HCT116 (cell line): Measurements from ENCODE around the gene PTGDS. TPM values are rescaled to one million over a fixed set of nuclear protein-coding genes. Genes with fewer than 3 reads are reported as not detected.

Experiments
- ATAC-seq: fragments of 200-7000 bp; cut with Tn5 transposase; 2 replicates; pipeline ENCODE4 v1.9.1; 2020; ENCODE audit warnings: mild to moderate bottlenecking, moderate library complexity
- BruUV-seq: library from RNA; stranded (reverse); fragments of 400-500 nt; replicated peaks from 2 replicates; lab custom pipeline; 2021; lab: Mats Ljungman, UMichigan
- CTCF ChIA-PET: fragments of 300-600 bp; sonication (Branson Sonifier 250); formaldehyde crosslinking; loops from one replicate; lab custom pipeline; 2021; ENCODE audit warnings: antibody characterized with exemption; lab: Charles Lee
- POLR2A ChIA-PET: fragments of 300-600, 350-600 bp; sonication (Branson Sonifier 250); formaldehyde crosslinking; loops from one replicate; lab custom pipeline; 2021; ENCODE audit warnings: antibody characterized with exemption; lab: Charles Lee
- RAD21 ChIA-PET, 2 experiments: fragments of 300-600 bp; sonication (Branson Sonifier 250); formaldehyde crosslinking; loops; one replicate each; lab custom pipeline; 2023; ENCODE audit warnings: low total read pairs in 2 of 2; ENCODE audit not compliant: uncharacterized antibody in 2 of 2, unreplicated experiment in 2 of 2, low non-redundant PET in 1 of 2; lab: Charles Lee
- DNase-seq: peaks from one replicate; pipeline ENCODE4 v3.0.0-alpha.2; 2010; ENCODE audit warnings: low read depth, low spot score
- H2AFZ ChIP-seq: fragments of 200-600 bp; shearing (Covaris generic), sonication (generic); 2 replicates; pipeline ENCODE4 v1.6.1; 2017; ENCODE audit warnings: low read depth, mixed run types, mixed read lengths, antibody characterized with exemption, low read length; ENCODE audit not compliant: poor library complexity, severe bottlenecking
- H3K27ac ChIP-seq: 2 replicates; pipeline ENCODE4 v1.5.1; 2012; ENCODE audit warnings: low read depth, low read length
- H3K27me3 ChIP-seq: fragments of 200-600 bp; sonication (generic); 2 replicates; pipeline ENCODE4 v1.6.1; 2016; ENCODE audit warnings: mixed run types, low read length, mixed read lengths; ENCODE audit not compliant: insufficient read depth
- H3K36me3 ChIP-seq, 2 experiments: fragments of 200-500 bp in 1 of 2; fragments of 200-600 bp in 1 of 2; sonication (Bioruptor generic) in 1 of 2; sonication (generic) in 1 of 2; 2 replicates each; pipeline versions ENCODE4 v1.5.1 to v1.6.1; 2014 to 2016; ENCODE audit warnings: low read length in 2 of 2, inconsistent platforms in 1 of 2, mixed read lengths in 1 of 2, mixed run types in 1 of 2; ENCODE audit not compliant: insufficient read depth in 2 of 2, control insufficient read depth in 1 of 2
- H3K4me1 ChIP-seq, 2 experiments: fragments of 200-600 bp in 1 of 2; sonication (generic) in 1 of 2; 2 replicates each; pipeline versions ENCODE4 v1.5.1 to v1.6.1; 2012 to 2017; ENCODE audit warnings: low read length in 2 of 2, inconsistent platforms in 1 of 2, mild to moderate bottlenecking in 1 of 2, mixed read lengths in 1 of 2, mixed run types in 1 of 2, moderate library complexity in 1 of 2; ENCODE audit not compliant: insufficient read depth in 2 of 2, control insufficient read depth in 1 of 2
- H3K4me2 ChIP-seq: fragments of 200-600 bp; sonication (generic); 2 replicates; pipeline ENCODE4 v1.6.1; 2017; ENCODE audit warnings: mixed run types, low read length, mixed read lengths
- H3K4me3 ChIP-seq, 2 experiments: fragments of 200-600 bp in 1 of 2; sonication (generic) in 1 of 2; replicated peaks in 1 of 2; 2 replicates each; pipeline ENCODE4 v1.5.1; 2011 to 2016; ENCODE audit warnings: low read length in 2 of 2, control low read depth in 1 of 2, low read depth in 1 of 2, mild to moderate bottlenecking in 1 of 2, mixed read lengths in 1 of 2, mixed run types in 1 of 2
- H3K79me2 ChIP-seq: fragments of 200-600 bp; sonication (generic); 2 replicates; pipeline ENCODE4 v1.6.1; 2017; ENCODE audit warnings: mild to moderate bottlenecking, mixed run types, low read length, moderate library complexity, mixed read lengths; ENCODE audit not compliant: insufficient read depth
- H3K9ac ChIP-seq: fragments of 200-600 bp; sonication (generic); 2 replicates; pipeline ENCODE4 v1.6.1; 2016; ENCODE audit warnings: low read length, mixed read lengths
- H3K9me2 ChIP-seq: fragments of 200-600 bp; sonication (generic), shearing (Covaris generic); 2 replicates; pipeline ENCODE4 v1.6.1; 2017; ENCODE audit warnings: mixed run types, mild to moderate bottlenecking, moderate library complexity; ENCODE audit not compliant: insufficient read depth
- H3K9me3 ChIP-seq, 2 experiments: fragments of 200-500 bp in 1 of 2; fragments of 200-600 bp in 1 of 2; sonication (Bioruptor generic) in 1 of 2; sonication (generic) in 1 of 2; 2 replicates each; pipeline ENCODE4 v1.6.1; 2014 to 2017; ENCODE audit warnings: low read length in 2 of 2, mixed read lengths in 2 of 2, inconsistent platforms in 1 of 2, low read depth in 1 of 2, mild to moderate bottlenecking in 1 of 2, mixed run types in 1 of 2, moderate library complexity in 1 of 2; ENCODE audit not compliant: control insufficient read depth in 1 of 2, insufficient read depth in 1 of 2
- H4K20me1 ChIP-seq: fragments of 200-600 bp; sonication (generic), shearing (Covaris generic); 2 replicates; pipeline ENCODE4 v1.6.1; 2017; ENCODE audit warnings: mixed run types, mild to moderate bottlenecking, moderate library complexity; ENCODE audit not compliant: insufficient read depth
- CEBPB ChIP-seq: IDR thresholded peaks from 2 replicates; pipeline ENCODE4 v1.6.1; 2012; ENCODE audit warnings: low read depth
- EZH2phosphoT487 ChIP-seq: fragments of 200-600 bp; IDR thresholded peaks from 2 replicates; pipeline ENCODE4 v1.6.1; 2018; ENCODE audit warnings: antibody characterized with exemption, borderline replicate concordance
- FOSL1 ChIP-seq: IDR thresholded peaks from 2 replicates; pipeline ENCODE4 v1.6.1; 2012; ENCODE audit warnings: low read depth
- POLR2A ChIP-seq: IDR thresholded peaks from 2 replicates; pipeline ENCODE4 v1.7.0; 2011; ENCODE audit warnings: borderline replicate concordance; ENCODE audit not compliant: insufficient read depth, insufficient read length; ENCODE audit errors: extremely low read depth
- POLR2AphosphoS5 ChIP-seq: IDR thresholded peaks from 2 replicates; pipeline ENCODE4 v1.6.1; 2011; ENCODE audit warnings: mild to moderate bottlenecking, low read depth, low read length, moderate library complexity
- RAD21 ChIP-seq: IDR thresholded peaks from 2 replicates; pipeline ENCODE4 v1.6.1; 2012; ENCODE audit warnings: low read depth, mild to moderate bottlenecking
- REST ChIP-seq: IDR thresholded peaks from 2 replicates; pipeline ENCODE4 v1.6.1; 2012; ENCODE audit warnings: low read depth
- SIN3A ChIP-seq: IDR thresholded peaks from 2 replicates; pipeline ENCODE4 v1.6.1; 2012; ENCODE audit warnings: low read depth
- SP1 ChIP-seq: IDR thresholded peaks from 2 replicates; pipeline ENCODE4 v1.6.1; 2012; ENCODE audit warnings: low read depth
- SRF ChIP-seq: IDR thresholded peaks from 2 replicates; pipeline ENCODE4 v1.6.1; 2012; ENCODE audit warnings: low read depth
- TCF7L2 ChIP-seq: IDR thresholded peaks from 2 replicates; pipeline ENCODE4 v1.7.0; 2011; ENCODE audit warnings: borderline replicate concordance, inconsistent platforms; ENCODE audit not compliant: insufficient read depth, insufficient read length; ENCODE audit errors: extremely low read depth
- ZBTB33 ChIP-seq: IDR thresholded peaks from 2 replicates; pipeline ENCODE4 v1.6.1; 2011; ENCODE audit warnings: mild to moderate bottlenecking, low read length, moderate library complexity; ENCODE audit not compliant: insufficient replicate concordance; ENCODE audit errors: extremely low read depth
- intact Hi-C: fragments of 100-400 bp; cut with micrococcal nuclease; formaldehyde crosslinking; loops from 2 replicates; pipeline ENCODE4 v1.10.0; 2022
- total RNA-seq: library from RNA; stranded (reverse); gene quantifications from one replicate; pipeline ENCODE4 v1.2.1, GENCODE V29; 2021; ENCODE audit not compliant: unreplicated experiment

PTGDS gene
- total RNA-seq, 1 experiment from 2014 or later, result 3.1 TPM

GRCh38 chr9:136990242-136990911, 13.1 kb downstream of the PTGDS start:
- Histone ChIP-seq H3K4me3 (no peak overlapping the region), H2AFZ (no peak overlapping the region), H3K4me1 (peaks cover 17 to 30% of the 10 kb centered on the region in 2 experiments; a peak in 3 of 4 replicates), H4K20me1 (no peaks in the 10 kb centered on the region), H3K9ac (no peak overlapping the region), H3K79me2 (peaks cover 20% of the 10 kb centered on the region), H3K36me3 (peaks cover 0 to 12% of the 10 kb centered on the region in 2 experiments; a peak in 2 of 4 replicates), H3K27ac (peak overlapping the region; percentile 80; the same call in 1 of the 2 replicates), H3K9me3 (no peaks in the 10 kb centered on the region; a peak in 1 of 4 replicates), H3K4me2 (no peak overlapping the region), H3K9me2 (no peaks in the 10 kb centered on the region), H3K27me3 (no peaks in the 10 kb centered on the region)
- ChIA-PET RAD21 (no interaction called here), CTCF (interaction anchor here (0.5 kb wide), 1 partner anchor 12 kb away, joined by 3 read pairs; no protein-coding TSS in a partner anchor), POLR2A (no interaction called here)
- no peak for ATAC-seq
- no TSS peak for BruUV-seq
- TF ChIP-seq RAD21 (no peak), SP1 (no peak), POLR2AphosphoS5 (no peak), SIN3A (no peak), CEBPB (no peak), TCF7L2 (no peak), FOSL1 (no peak), REST (no peak), EZH2phosphoT487 (no peak), ZBTB33 (no peak), SRF (no peak), POLR2A (no peak)
- intact Hi-C loops, result no loop called here
- DNase-seq, result no peak
